Suprapubic skin (tissue), 4 donors: ENCODE measurements around the gene SCCPDH. TPM values are rescaled to one million over a fixed set of nuclear protein-coding genes. Genes with fewer than 3 reads are reported as not detected.

Experiments
- DNase-seq, 2 donors: peaks; one replicate each; pipeline ENCODE4 v3.0.0-alpha.2; 2019; ENCODE audit warnings: low spot score in 2 of 2
- H3K27ac ChIP-seq: fragments of 200-600 bp; sonication (generic); one replicate; pipeline ENCODE4 v1.5.1; 2019
- H3K27me3 ChIP-seq: fragments of 200-600 bp; sonication (generic); one replicate; pipeline ENCODE4 v1.5.1; 2019
- H3K36me3 ChIP-seq: fragments of 200-600 bp; sonication (generic); one replicate; pipeline ENCODE4 v1.5.1; 2019
- H3K4me1 ChIP-seq: fragments of 200-600 bp; sonication (generic); one replicate; pipeline ENCODE4 v1.5.1; 2019
- H3K4me3 ChIP-seq: fragments of 200-600 bp; sonication (generic); one replicate; pipeline ENCODE4 v1.5.1; 2019; ENCODE audit warnings: mild to moderate bottlenecking
- H3K9me3 ChIP-seq: fragments of 200-600 bp; sonication (generic); one replicate; pipeline ENCODE4 v1.5.1; 2019
- CTCF ChIP-seq, 2 donors: fragments of 200-600 bp in 1 of 2; fragments of 450-650 bp in 1 of 2; sonication (generic) in 1 of 2; IDR thresholded peaks; one replicate each; pipeline ENCODE4 v1.5.1; 2016 to 2019; ENCODE audit warnings: antibody characterized with exemption in 2 of 2, mild to moderate bottlenecking in 1 of 2, moderate library complexity in 1 of 2
- EP300 ChIP-seq: sonication (generic); formaldehyde crosslinking; IDR thresholded peaks from one replicate; pipeline ENCODE4 v1.6.1; 2017; ENCODE audit warnings: antibody characterized with exemption
- POLR2A ChIP-seq, 2 donors: fragments of 450-650 bp; IDR thresholded peaks; one replicate each; pipeline ENCODE4 v1.6.1; 2017; ENCODE audit warnings: antibody characterized with exemption in 2 of 2, mild to moderate bottlenecking in 2 of 2, moderate library complexity in 2 of 2
- POLR2AphosphoS5 ChIP-seq, 3 donors: sonication (generic); formaldehyde crosslinking; IDR thresholded peaks; one replicate each; pipeline ENCODE4 v1.6.1; 2017; ENCODE audit warnings: antibody characterized with exemption in 3 of 3
- WGBS: methylation state at CpG from one replicate; pipeline ENCODE4 v1.1.5; 2018; 5-methylcytosine and 5-hydroxymethylcytosine counted together
- total RNA-seq, 4 donors: library from RNA; depleted of rRNA; stranded (reverse); fragments of >200 nt; gene quantifications; one replicate each; pipeline ENCODE4 v1.1.0, GENCODE V29; 2016

The SCCPDH gene
- total RNA-seq, 4 donors from 2014 or later, result 4.0 to 11.2 (median 10.0) TPM

GRCh38 chr1:246771366-246771765 is 47.2 kb downstream of the SCCPDH start:
- no peaks in the 10 kb centered on the region for H3K9me3 ChIP-seq
- 89% methylated on average over 6 of the region's 6 CpGs for WGBS

GRCh38 chr1:246772686-246773085 is 48.5 kb downstream of the SCCPDH start:
- Histone ChIP-seq H3K27ac (no peak overlapping the region), H3K36me3 (peaks cover 18% of the 10 kb centered on the region), H3K9me3 (no peaks in the 10 kb centered on the region), H3K4me1 (peaks cover 11% of the 10 kb centered on the region), H3K27me3 (no peaks in the 10 kb centered on the region), H3K4me3 (no peak overlapping the region)
- WGBS, result 99% methylated on average over 2 of the region's 2 CpGs
- DNase-seq, result no peak
- no peak for TF ChIP-seq EP300
- TF ChIP-seq POLR2A (IDR thresholded peaks at IDR 0.05), result no peak
- no peak for TF ChIP-seq CTCF (IDR thresholded peaks at IDR 0.05)
- no peak for TF ChIP-seq POLR2AphosphoS5 (IDR thresholded peaks at IDR 0.05)

More at GRCh38 chr1:246771366-246771765, 47.2 kb downstream of the SCCPDH start:
- no peak overlapping the region for H3K4me3 ChIP-seq
- no peak for TF ChIP-seq CTCF (IDR thresholded peaks at IDR 0.05)
- no peak for DNase-seq
- H3K36me3 ChIP-seq, result peaks cover 10% of the 10 kb centered on the region
- peaks cover 11% of the 10 kb centered on the region for H3K4me1 ChIP-seq
- no peaks in the 10 kb centered on the region for H3K27me3 ChIP-seq
- no peak overlapping the region for H3K27ac ChIP-seq

- no peak for TF ChIP-seq CTCF (IDR thresholded peaks at IDR 0.05)
- no peak for TF ChIP-seq POLR2A (IDR thresholded peaks at IDR 0.05)
- no peak for TF ChIP-seq EP300
- peaks cover 17% of the 10 kb centered on the region for H3K36me3 ChIP-seq
- 67% methylated on average over 4 of the region's 4 CpGs for WGBS
- no peak overlapping the region for H3K27ac ChIP-seq
- no peak for DNase-seq
- no peaks in the 10 kb centered on the region for H3K27me3 ChIP-seq
- no peak overlapping the region for H3K4me3 ChIP-seq
- H3K4me1 ChIP-seq, result peaks cover 9% of the 10 kb centered on the region
- H3K9me3 ChIP-seq, result no peaks in the 10 kb centered on the region
Observed at GRCh38 chr1:246773213-246773641, 49.0 kb downstream of the SCCPDH start.

GRCh38 chr1:246775531-246776385 is 51.5 kb downstream of the SCCPDH start:
- Histone ChIP-seq H3K27me3 (no peaks in the 10 kb centered on the region), H3K9me3 (no peaks in the 10 kb centered on the region), H3K4me3 (no peak overlapping the region), H3K27ac (no peak overlapping the region), H3K36me3 (peaks cover 22% of the 10 kb centered on the region), H3K4me1 (no peaks in the 10 kb centered on the region)
- 92% methylated on average over 23 of the region's 23 CpGs for WGBS
- DNase-seq, result peak in 1 of 2 donors; percentile 43
- TF ChIP-seq POLR2A (IDR thresholded peaks at IDR 0.05), result no peak
- no peak for TF ChIP-seq EP300
- TF ChIP-seq CTCF (IDR thresholded peaks at IDR 0.05), result no peak
- no peak for TF ChIP-seq POLR2AphosphoS5 (IDR thresholded peaks at IDR 0.05)

GRCh38 chr1:246776923-246777322 is 52.7 kb downstream of the SCCPDH start:
- peaks cover 22% of the 10 kb centered on the region for H3K36me3 ChIP-seq
- H3K9me3 ChIP-seq, result no peaks in the 10 kb centered on the region
- no peaks in the 10 kb centered on the region for H3K4me1 ChIP-seq
- peak in 1 of 2 donors; percentile 26 for DNase-seq
- no peak for TF ChIP-seq CTCF (IDR thresholded peaks at IDR 0.05)
- no peak for TF ChIP-seq POLR2AphosphoS5 (IDR thresholded peaks at IDR 0.05)
- no peak for TF ChIP-seq POLR2A (IDR thresholded peaks at IDR 0.05)
- TF ChIP-seq EP300, result no peak
- no peak overlapping the region for H3K4me3 ChIP-seq
- H3K27ac ChIP-seq, result no peak overlapping the region
- H3K27me3 ChIP-seq, result no peaks in the 10 kb centered on the region
- 98% methylated on average over 6 of the region's 6 CpGs for WGBS
